ENCODE measurements around the gene IQGAP3. TPM values are rescaled to one million over a fixed set of nuclear protein-coding genes. Genes with fewer than 3 reads are reported as not detected.

IQGAP3 gene
- total and polyA plus RNA-seq, 2 of the 4 experiments (the other 2 are of a cell fraction): 12.5 to 13.6 TPM

DNA sequence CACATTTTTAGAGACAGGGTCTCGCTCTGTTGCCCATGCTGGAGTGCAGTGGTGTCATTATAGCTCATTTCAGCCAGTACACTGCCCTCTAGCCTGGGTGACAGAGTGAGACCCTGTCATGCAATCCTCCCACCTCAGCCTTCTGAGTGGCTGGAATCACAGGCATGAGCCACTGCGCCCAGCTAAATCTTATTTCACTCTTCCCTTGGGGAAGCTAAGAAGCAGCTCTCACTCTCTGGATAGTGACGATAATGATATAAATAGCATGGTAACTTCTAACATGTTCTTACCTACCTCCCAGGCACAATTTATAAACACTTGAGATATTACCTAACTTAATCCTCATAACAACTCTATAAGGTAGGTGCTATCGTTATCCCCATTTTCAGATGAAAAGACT, 24.9 kb downstream of the IQGAP3 start:
- H3K56ac ChIP-seq (ENCODE audit: extremely low read depth, insufficient read depth, low read length): no peak overlapping the region
- H3K4me1 ChIP-seq (ENCODE audit: control insufficient read depth, insufficient read depth, low read length): no peaks in the 10 kb centered on the region
- intact Hi-C loops (cut with micrococcal nuclease): no loop called here
- H2BK5ac ChIP-seq (ENCODE audit: low read depth, low read length, poor library complexity, severe bottlenecking): no peak overlapping the region
- H3K23ac ChIP-seq (ENCODE audit: low read depth, low read length): no peak overlapping the region
- ATAC-seq (ENCODE audit: low read depth): no peak
- no peak overlapping the region for H4K8ac ChIP-seq (ENCODE audit: low read depth in 2 of 2, low read length in 2 of 2)
- POLR2A ChIA-PET (ENCODE audit: unreplicated experiment): no interaction called here
- H3K27ac ChIP-seq (ENCODE audit: insufficient read depth, low read length): no peak overlapping the region
- no peak overlapping the region for H3K9ac ChIP-seq (ENCODE audit: low read depth, low read length)
- H3K27me3 ChIP-seq (ENCODE audit: control insufficient read depth, insufficient read depth, low read length): no peaks in the 10 kb centered on the region
- H3K9me1 ChIP-seq (ENCODE audit: insufficient read depth, low read length): peaks cover 11% of the 10 kb centered on the region
- in situ Hi-C loops (cut with MboI; ENCODE audit: low sequenced_read_pairs): no loop called here
- no peaks in the 10 kb centered on the region for H4K20me1 ChIP-seq (ENCODE audit: insufficient read depth, low read length)
- H3K4me3 ChIP-seq (ENCODE audit: insufficient read depth, low read depth, low read length): no peak overlapping the region
- H4K91ac ChIP-seq (ENCODE audit: insufficient read depth, low read depth, low read length): no peak overlapping the region
- DNase-seq: no peak
- dilution Hi-C loops (cut with HindIII; ENCODE audit: low sequenced_read_pairs, unreplicated experiment): no loop called here
- H2BK20ac ChIP-seq (ENCODE audit: low read depth, low read length): no peak overlapping the region
- H3K4ac ChIP-seq (ENCODE audit: low read depth, low read length): no peak overlapping the region
- H2AFZ ChIP-seq (replicated peaks; ENCODE audit: low read length, poor library complexity): no peak overlapping the region
- no peaks in the 10 kb centered on the region for H3K9me3 ChIP-seq (ENCODE audit: control insufficient read depth, insufficient read depth, low read length)
- no CpG with 5 or more reads among the region's 4 CpGs for WGBS, 2 experiments (ENCODE audit: extremely low coverage in 2 of 2, insufficient read length in 1 of 2)
- H4K5ac ChIP-seq (ENCODE audit: low read depth, low read length): no peak overlapping the region
- H3K4me2 ChIP-seq (ENCODE audit: low read depth, low read length): no peak overlapping the region
- H2BK15ac ChIP-seq (ENCODE audit: low read depth, low read length): no peak overlapping the region
- CTCF ChIA-PET: no interaction called here
- TF ChIP-seq RCOR1 (IDR thresholded peaks at IDR 0.05; ENCODE audit: insufficient replicate concordance, low read length): no peak
- no peak for TF ChIP-seq POLR2A (IDR thresholded peaks at IDR 0.05; ENCODE audit: low read depth, low read length)
- no peak overlapping the region for H2AK9ac ChIP-seq (replicated peaks; ENCODE audit: low read depth, low read length, poor library complexity)
- no peak overlapping the region for H3K18ac ChIP-seq (ENCODE audit: low read depth, low read length)
- H3K79me1 ChIP-seq (ENCODE audit: low read depth in 1 of 2, low read length in 2 of 2): peaks cover 0 to 13% of the 10 kb centered on the region in 2 experiments; a peak in 2 of 4 replicates
- no peak overlapping the region for H2AK5ac ChIP-seq (ENCODE audit: low read depth, low read length)
- H3K14ac ChIP-seq (replicated peaks; ENCODE audit: low read depth, low read length): no peak overlapping the region
- H2BK120ac ChIP-seq (ENCODE audit: low read depth, low read length): no peak overlapping the region
- peaks cover 14% of the 10 kb centered on the region for H3K36me3 ChIP-seq (ENCODE audit: control insufficient read depth, insufficient read depth, low read length)
- no TSS peak for BruUV-seq (replicated peaks)
